Astrocyte of the spinal cord (primary cell): ENCODE data around the gene RXFP1.

Source experiments
- DNase-seq: peaks from one replicate; pipeline ENCODE4 v3.0.0; 2011; ENCODE audit warnings: low read depth, low spot score
- H3K4me3 ChIP-seq: 2 replicates; pipeline ENCODE4 v1.5.1; 2011; ENCODE audit warnings: low read depth, mild to moderate bottlenecking, low read length, moderate library complexity
- in situ Hi-C: cut with HindIII; loops from 2 replicates; pipeline ENCODE4 v1.10.0; 2017; ENCODE audit warnings: low sequenced_read_pairs
- TF ChIP-seq, protein P1 (sequence below): IDR thresholded peaks from 2 replicates; pipeline ENCODE4 v1.5.1; 2012; ENCODE audit warnings: low read depth, mild to moderate bottlenecking, low read length, inconsistent platforms

The RXFP1 gene

DNA sequence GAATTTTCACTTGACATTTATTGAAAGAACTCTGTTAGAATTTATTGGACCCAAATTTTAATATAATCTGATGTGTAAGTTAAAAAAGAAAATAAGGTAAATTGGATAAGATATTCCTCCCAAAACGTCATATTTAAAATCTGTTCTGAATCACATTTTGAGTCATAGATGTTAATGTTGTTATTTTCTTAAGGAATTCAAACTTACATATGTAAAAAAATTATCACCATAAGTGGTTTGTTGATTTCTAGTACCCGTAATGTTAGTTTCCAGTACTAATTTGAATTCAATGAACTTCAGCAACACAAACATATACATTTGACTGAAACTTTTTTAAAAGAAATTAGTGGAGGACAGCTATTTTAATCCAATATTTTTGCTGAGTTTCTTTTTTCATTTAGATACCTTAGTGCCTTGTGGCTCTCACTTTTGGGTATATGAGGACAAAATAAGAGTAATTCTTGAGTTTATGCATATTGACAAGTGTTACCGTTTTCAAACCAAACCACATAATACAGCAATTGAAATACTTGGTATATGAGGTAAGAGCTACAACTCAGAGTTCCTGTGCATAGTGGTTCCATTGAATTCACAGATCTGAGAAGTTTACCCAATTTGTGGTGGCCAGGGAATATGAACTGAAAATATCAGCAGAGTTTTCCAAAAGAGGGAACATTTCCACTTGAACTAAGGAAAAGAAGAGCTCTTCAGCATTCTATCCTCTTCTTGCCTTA is 78.2 kb downstream of the RXFP1 start:
- TF ChIP-seq, protein P1, sequence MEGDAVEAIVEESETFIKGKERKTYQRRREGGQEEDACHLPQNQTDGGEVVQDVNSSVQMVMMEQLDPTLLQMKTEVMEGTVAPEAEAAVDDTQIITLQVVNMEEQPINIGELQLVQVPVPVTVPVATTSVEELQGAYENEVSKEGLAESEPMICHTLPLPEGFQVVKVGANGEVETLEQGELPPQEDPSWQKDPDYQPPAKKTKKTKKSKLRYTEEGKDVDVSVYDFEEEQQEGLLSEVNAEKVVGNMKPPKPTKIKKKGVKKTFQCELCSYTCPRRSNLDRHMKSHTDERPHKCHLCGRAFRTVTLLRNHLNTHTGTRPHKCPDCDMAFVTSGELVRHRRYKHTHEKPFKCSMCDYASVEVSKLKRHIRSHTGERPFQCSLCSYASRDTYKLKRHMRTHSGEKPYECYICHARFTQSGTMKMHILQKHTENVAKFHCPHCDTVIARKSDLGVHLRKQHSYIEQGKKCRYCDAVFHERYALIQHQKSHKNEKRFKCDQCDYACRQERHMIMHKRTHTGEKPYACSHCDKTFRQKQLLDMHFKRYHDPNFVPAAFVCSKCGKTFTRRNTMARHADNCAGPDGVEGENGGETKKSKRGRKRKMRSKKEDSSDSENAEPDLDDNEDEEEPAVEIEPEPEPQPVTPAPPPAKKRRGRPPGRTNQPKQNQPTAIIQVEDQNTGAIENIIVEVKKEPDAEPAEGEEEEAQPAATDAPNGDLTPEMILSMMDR, result no peak
- in situ Hi-C loops, result no loop called here

DNA sequence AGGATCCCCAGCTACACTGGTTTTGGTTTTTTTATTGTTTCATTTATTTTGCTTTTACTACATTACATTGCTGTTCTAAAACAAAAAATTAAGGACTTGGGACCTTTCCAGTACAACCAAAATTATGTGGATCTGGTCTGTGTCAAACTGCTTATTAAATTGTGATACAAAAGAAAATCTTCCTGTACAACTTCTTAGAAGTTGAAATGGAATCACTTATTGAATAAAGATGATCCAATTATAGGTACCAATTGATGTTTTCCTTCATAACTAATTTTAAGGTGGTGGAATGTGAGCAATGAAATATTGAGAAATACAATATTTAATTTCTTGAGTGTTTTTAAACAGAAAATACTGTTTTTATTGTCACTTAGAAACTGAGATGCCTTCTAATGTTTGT is 82.7 kb downstream of the RXFP1 start:
- H3K4me3 ChIP-seq, result no peak overlapping the region
- no peak for DNase-seq
- in situ Hi-C loops, result no loop called here
- TF ChIP-seq, protein P1, result no peak

More for the DNA sequence above, 78.2 kb downstream of the RXFP1 start:
- peak; percentile 4 for DNase-seq
- no peak overlapping the region for H3K4me3 ChIP-seq

DNA sequence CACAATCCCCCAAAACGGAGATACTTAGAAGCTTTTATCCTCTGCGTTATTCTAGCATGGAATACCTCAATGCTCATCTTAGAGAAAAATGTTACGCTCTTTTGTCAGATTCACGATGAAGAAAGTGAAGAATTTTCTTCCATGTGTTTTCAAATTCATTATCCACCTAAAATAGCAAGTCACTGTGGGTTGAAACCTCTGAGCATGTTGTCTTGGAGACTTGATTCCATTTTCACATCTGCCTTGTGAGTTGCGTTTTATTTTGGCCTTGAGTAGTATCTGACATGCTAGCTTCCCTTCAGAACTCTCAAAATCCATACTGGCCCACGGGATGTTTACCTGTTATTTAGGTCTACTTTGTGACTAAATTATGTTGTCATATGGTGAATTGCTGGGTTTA is 83.7 kb downstream of the RXFP1 start:
- H3K4me3 ChIP-seq, result no peak overlapping the region
- TF ChIP-seq, protein P1, result no peak
- in situ Hi-C loops, result no loop called here
- DNase-seq, result no peak

DNA sequence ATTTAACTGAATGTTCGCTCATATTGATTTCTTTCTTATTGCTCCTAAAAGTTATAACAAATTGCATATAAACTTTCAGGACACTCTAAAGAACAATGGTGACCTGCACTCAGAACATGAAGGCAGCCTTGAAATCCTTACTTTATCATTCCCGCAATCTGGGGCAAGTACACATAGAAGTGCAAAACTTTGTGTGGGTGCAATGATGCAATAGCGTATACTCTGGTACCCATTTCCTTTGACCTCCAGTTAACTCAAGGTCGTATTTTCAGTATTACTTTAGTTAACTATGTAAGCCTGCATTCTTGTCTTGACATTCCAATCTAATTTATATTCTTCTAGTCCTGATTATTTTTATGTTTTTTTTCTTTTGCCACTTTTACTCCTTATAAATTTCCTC is 85.3 kb downstream of the RXFP1 start:
- no peak overlapping the region for H3K4me3 ChIP-seq

DNA sequence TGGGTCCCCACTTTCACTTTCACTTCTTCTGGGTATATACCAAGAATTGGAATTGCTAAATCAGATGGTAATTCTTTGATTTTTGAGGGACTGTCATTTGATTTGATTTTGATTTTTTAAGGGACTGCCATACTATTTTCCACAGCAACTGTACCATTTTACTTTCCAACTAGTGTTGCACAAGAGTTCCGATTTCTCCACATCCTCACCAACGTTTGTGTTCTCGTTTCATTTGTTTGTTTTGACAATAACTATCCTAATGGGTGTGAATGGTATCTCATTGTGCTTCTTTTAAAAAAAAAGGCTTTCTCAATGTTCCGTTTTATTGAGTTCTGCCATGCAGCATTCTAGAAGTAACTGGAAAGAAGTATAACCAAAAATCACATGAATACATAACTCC is 87.4 kb downstream of the RXFP1 start:
- TF ChIP-seq, protein P1, result no peak
- no peak overlapping the region for H3K4me3 ChIP-seq
- in situ Hi-C loops, result no loop called here
- DNase-seq, result no peak

More for the DNA sequence above, 85.3 kb downstream of the RXFP1 start:
- TF ChIP-seq, protein P1, result no peak
- no peak for DNase-seq
- in situ Hi-C loops, result no loop called here

DNA sequence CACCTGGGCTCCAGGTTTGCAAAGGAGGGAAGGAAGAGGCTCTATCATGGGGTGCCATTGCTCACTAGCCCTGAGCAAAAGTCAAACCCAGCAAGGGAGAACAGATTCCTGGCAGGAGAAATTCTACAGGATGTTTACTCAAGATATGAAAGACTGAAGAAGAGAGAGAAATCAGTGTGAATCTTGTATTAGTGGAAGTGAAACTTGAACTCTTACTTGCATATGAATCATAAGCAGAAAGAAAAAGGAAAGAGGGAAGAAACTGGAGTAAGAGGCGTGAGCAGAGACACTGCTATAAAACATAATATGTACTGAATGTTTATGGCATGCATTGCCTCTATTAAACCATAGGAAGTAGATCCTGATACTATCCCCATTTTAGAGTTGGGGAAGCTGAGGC is 89.1 kb downstream of the RXFP1 start:
- in situ Hi-C loops, result no loop called here
- TF ChIP-seq, protein P1, result no peak
- H3K4me3 ChIP-seq, result no peak overlapping the region
- peak; percentile 35 for DNase-seq

DNA sequence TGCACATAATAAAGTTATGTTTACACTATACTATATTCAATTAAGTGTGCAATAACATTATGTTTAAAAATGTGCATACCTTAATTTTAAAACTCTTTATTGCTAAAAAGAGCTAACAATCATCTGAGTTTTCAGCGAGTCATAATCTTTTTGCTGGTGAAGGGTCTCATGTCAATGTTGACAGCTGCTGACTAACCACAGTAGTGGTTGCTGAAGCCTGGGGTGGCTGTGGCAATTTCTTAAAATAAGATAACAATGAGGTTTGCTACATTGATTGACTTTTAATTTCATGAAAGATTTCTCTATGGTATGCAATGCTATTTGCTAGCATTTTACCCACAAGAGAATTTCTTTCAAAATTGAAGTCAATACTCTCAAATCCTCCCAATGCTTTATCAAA is 91.4 kb downstream of the RXFP1 start:
- no peak overlapping the region for H3K4me3 ChIP-seq
- TF ChIP-seq, protein P1, result no peak
- in situ Hi-C loops, result no loop called here
- no peak for DNase-seq
